ENCODE results near the gene XPNPEP1. TPM values are rescaled to one million over a fixed set of nuclear protein-coding genes. Genes with fewer than 3 reads are reported as not detected.

The XPNPEP1 gene
- polyA plus RNA-seq, 3 donors, result 80.8 to 90.9 (median 87.2) TPM

- DNase-seq (ENCODE audit: extremely low read depth in 1 of 11, low read depth in 9 of 11, low spot score in 4 of 11), result no peak
Measured at GRCh38 chr10:109911903-109912302, 11.4 kb downstream of the XPNPEP1 start.

DNA sequence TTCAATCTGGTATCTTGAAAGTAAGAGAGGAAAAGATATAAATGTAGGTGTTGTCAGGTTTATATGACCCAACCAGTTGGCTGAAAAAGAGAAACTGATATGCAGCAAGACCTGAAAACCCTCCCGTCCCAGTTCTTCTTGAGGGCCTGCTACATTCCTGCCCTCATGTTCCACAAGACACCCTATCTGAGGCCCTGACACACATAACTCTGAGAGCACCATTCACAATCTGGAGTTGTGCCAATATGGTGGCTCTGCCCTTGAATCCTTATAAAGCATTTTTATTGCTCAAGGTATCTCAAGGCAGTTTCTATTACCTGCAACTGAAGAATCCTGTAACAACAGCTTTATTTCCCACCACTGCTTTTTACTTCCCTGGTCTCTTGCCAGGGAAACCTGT, 17.0 kb downstream of the XPNPEP1 start:
- DNase-seq (ENCODE audit: extremely low read depth in 1 of 11, low read depth in 9 of 11, low spot score in 4 of 11), result no peak

- DNase-seq (ENCODE audit: extremely low read depth in 1 of 11, low read depth in 9 of 11, low spot score in 4 of 11), result no peak
Measured at GRCh38 chr10:109904397-109904796, 18.9 kb downstream of the XPNPEP1 start.

DNA sequence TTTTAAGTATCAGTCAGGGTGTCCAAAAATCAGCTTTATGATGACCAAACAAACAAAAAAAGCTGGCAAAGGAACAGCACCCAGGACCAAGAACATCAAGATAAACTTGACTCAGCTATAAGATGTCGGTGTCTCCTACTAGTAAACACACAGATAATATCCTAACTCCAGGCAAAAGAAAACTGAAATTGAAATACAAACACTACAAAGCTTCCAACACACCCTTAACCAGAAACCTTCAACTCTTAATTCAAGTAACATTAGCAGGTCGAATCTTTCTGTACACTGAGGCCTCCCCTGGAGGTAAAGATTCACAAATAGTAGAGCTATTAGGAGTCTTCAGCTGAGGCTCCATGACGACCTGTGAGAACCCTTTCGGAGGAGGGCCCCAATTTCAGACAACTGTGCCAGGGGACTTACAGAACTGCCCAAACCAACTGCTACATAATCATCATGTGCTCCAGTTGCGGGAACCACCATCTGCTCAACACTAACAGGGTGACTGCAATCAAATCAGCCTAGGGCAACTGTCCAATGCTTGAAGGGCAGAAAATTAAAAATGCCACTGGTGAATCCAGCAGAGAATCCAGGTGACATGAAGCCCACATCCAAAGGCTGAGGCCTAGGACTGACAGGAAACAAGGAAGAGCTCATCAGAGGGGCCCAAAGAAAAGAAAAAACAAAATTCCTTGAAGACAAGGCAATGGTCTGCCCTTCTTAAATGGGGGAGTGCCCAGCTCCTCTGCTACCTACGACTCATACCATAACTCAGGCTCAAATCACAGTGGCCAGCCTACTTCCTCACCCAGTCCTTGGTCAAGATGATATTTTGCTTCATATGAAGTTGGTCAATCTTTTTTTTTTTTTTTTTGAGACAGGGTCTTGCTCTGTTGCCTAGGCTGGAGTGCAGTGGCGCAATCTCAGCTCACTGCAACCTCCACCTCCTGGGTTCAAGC, 20.0 kb downstream of the XPNPEP1 start:
- no peak for DNase-seq (ENCODE audit: extremely low read depth in 1 of 11, low read depth in 9 of 11, low spot score in 4 of 11)

DNA sequence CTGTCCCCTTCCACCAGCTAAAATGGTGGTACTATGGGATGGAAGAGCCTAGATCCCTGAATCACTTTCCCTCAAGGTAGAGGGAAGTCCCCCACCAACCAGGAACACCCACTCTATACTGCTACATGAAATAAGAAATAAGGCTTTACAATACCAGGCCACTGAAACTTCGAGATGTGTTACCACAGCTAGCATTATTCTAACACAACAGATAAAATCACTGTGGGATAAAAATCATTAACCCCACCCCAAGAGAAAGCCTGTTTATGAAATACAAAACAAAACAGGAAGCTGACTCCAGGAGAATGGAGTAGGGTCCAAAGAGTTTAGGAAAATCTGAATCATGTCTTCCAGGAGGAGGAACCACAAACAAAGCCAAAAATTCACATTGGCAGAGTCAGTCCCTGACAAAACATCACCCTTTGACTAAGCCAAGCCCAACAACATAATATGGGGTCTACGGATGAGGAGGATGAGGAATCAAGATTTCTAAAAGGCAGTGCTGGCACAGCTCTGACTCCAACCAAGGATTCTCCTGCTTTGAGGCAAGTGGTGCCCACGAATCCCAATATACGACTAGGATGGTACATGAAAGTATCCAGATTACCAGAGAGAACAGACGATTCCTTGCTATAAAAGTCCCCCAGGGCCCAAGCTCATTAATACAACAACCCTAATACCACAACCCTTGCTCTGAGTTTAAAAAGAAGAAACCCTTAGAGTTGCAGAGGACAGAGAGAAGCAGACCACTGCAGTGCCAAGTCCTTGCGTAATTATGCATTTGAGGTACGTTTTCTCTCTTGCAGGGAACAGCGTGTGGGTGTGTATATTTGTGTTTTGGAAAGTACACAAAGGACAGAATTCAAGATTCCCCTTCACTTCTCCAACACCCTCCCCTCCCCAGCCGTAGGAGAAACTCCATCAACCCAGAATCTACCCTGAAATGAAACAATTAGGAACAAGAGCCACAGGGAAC, 23.7 kb downstream of the XPNPEP1 start:
- DNase-seq (ENCODE audit: extremely low read depth in 1 of 11, low read depth in 9 of 11, low spot score in 4 of 11), result no peak

DNA sequence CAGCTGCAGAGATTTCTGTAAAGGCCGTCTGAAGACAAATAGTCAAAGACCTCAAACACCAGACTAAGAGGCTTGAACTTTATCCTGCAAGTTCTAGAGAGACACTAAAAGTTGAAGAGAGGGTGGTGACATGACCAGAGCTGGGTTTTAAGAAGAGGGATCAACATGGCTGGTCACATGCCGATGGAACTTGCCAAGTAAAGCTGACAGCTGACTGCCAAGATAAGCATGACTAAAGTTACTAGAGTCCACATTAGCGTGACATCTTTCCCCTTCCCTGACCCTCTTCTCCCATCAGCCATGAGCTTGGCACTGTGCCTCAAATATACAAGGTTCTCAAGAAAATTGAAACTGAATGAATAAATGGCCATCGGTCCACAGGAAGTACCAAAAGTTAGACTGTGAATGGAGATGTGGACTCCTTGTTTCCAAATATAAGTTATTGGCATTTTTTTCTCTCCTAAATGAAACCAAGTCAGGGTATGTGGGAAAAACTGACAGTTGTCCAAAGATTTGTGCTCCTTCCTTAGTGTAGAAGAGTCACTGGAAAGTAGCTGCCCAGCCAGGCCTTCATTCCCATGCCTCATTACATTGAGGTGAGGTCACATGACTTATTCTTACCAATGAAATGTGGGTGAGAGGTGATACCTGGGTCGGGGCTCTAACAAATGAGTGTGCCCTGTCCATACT, 24.5 kb downstream of the XPNPEP1 start:
- no peak for DNase-seq (ENCODE audit: extremely low read depth in 1 of 11, low read depth in 9 of 11, low spot score in 4 of 11)

DNA sequence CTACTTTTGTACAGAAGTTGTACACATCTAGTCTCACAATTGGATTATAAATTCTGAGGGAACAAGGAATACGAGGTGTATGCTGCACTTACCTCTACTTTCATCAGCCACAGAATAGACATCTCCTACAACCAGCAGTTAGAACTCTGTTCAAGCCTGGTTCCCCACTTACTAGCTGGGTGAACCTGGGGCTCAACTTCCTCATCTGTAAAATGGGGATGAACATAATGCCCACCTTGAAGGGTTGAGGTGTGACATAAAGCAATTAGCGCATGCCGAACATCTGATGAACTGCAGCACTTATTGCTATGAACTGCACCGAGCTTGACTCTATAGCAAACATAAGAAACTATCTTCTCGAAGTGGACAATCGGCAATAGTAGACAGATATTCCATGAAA, 25.3 kb downstream of the XPNPEP1 start:
- no peak for DNase-seq (ENCODE audit: extremely low read depth in 1 of 11, low read depth in 9 of 11, low spot score in 4 of 11)

DNA sequence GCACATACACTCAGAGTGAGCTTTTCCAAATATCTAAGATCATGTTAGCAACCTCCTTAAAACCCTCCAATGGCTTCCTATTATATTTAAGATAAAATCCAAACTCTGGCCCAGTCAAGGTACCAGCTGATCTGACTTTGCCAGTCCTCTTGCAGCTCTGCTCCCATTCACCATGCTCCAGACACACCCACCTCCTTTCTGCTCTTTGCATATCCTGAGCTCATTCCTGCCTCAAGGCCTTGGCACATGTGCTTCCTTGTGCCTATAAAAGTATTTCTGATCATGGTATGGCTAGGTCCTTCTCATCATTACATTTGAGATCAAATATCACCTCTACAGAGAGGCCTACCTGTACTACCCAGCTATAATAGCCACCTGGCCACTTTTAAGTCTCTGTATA, 27.5 kb downstream of the XPNPEP1 start:
- DNase-seq (ENCODE audit: extremely low read depth in 1 of 11, low read depth in 9 of 11, low spot score in 4 of 11), result no peak

GRCh38 chr10:109895095-109895818, 28.1 kb downstream of the XPNPEP1 start:
- no peak for DNase-seq (ENCODE audit: extremely low read depth in 1 of 11, low read depth in 9 of 11, low spot score in 4 of 11)

- DNase-seq (ENCODE audit: extremely low read depth in 1 of 11, low read depth in 9 of 11, low spot score in 4 of 11), result no peak
Measured at GRCh38 chr10:109894516-109894915, 28.8 kb downstream of the XPNPEP1 start.

GRCh38 chr10:109893386-109893785, 29.9 kb downstream of the XPNPEP1 start:
- DNase-seq (ENCODE audit: extremely low read depth in 1 of 11, low read depth in 9 of 11, low spot score in 4 of 11), result no peak

- DNase-seq (ENCODE audit: extremely low read depth in 1 of 11, low read depth in 9 of 11, low spot score in 4 of 11), result no peak
Measured at GRCh38 chr10:109892931-109893330, 30.4 kb downstream of the XPNPEP1 start.

DNA sequence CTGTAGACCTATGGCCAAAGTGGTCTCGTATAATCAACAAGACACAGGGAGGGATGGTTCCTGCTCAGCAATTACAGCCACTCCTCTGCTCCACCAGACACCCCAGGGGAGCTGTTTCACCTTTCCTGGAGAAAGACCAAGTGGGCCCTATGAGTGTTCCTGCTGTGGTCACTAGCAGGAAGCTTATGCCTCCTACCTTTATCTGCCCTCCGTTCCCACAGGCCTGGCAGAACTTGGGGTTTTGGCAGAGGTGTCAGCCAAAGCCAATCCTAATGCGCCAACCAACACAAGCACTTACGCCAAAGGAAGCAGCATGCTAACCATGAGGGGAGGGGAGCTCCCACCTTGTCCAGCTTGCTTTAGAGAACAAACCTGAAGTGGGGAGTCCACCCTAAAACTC, 31.2 kb downstream of the XPNPEP1 start:
- no peak for DNase-seq (ENCODE audit: extremely low read depth in 1 of 11, low read depth in 9 of 11, low spot score in 4 of 11)

- DNase-seq (ENCODE audit: extremely low read depth in 1 of 11, low read depth in 9 of 11, low spot score in 4 of 11), result no peak
Measured at GRCh38 chr10:109891105-109891504, 32.2 kb downstream of the XPNPEP1 start.

DNA sequence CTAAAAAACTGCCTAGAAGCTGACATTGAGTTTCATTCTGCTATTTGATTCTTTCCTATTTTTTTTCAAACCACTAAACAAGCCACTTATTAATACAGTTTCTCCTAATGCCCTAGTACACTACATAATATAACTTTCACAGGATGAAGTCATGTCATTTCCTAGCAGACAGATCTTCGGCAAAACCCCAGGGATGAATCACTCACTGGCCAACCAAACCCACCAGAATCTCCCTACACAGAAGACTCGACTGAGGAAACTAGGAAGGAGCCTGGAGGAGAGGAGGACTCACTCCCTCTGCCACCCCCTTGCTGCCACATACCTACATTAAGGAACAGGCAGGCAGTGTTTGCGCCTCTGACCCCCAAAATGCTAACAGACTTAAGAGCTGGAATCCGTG, 33.4 kb downstream of the XPNPEP1 start:
- no peak for DNase-seq (ENCODE audit: extremely low read depth in 1 of 11, low read depth in 9 of 11, low spot score in 4 of 11)

DNA sequence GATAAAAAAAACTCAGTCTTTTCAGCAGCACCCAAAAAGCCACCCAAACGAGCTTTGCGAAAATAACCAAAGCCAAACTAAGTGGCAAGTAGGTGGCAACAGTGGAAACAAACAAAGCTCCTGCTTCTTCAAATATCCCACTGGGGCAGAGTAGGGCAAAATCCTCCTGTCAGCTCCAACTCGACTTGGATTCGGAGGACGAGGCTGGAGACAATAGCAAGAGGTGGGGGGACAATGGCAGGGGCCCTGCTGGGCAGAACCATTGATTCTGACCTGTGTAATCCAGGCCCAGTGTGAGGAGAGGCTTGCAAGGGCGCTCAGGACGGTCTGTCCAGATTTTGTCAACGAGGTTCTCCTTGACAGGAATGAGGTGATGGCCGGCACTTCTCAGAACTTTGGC, 35.5 kb downstream of the XPNPEP1 start:
- no peak for DNase-seq (ENCODE audit: extremely low read depth in 1 of 11, low read depth in 9 of 11, low spot score in 4 of 11)

- DNase-seq (ENCODE audit: extremely low read depth in 1 of 11, low read depth in 9 of 11, low spot score in 4 of 11), result peak in 8 of 11 donors; percentile 35 to 71 (median 44)
Measured at GRCh38 chr10:109887243-109887642, 36.1 kb downstream of the XPNPEP1 start.

GRCh38 chr10:109886781-109887140, 36.5 kb downstream of the XPNPEP1 start:
- no peak for DNase-seq (ENCODE audit: extremely low read depth in 1 of 11, low read depth in 9 of 11, low spot score in 4 of 11)
